SU-DHL-6 (cell line): Measurements from ENCODE around the gene CACTIN.

Experiments
- H2AFZ ChIP-seq: fragments of 200-600 bp; sonication (generic); 2 replicates; pipeline ENCODE4 v1.6.1; 2014; ENCODE audit warnings: low read depth, mild to moderate bottlenecking, moderate library complexity, mixed read lengths, antibody characterized with exemption, low read length; ENCODE audit not compliant: severe bottlenecking
- H3F3A ChIP-seq: fragments of 200-600 bp; shearing (Covaris generic); 2 replicates; pipeline ENCODE4 v1.6.0; 2016; ENCODE audit warnings: antibody characterized with exemption, mild to moderate bottlenecking; ENCODE audit not compliant: insufficient read depth
- H3K27ac ChIP-seq: fragments of 200-600 bp; sonication (generic); 2 replicates; pipeline ENCODE4 v1.5.1; 2016; ENCODE audit warnings: low read depth, mild to moderate bottlenecking, low read length, moderate library complexity, mixed read lengths
- H3K27me3 ChIP-seq: fragments of 200-600 bp; sonication (generic), shearing (Covaris generic); 2 replicates; pipeline ENCODE4 v1.6.0; 2014; ENCODE audit warnings: mild to moderate bottlenecking, low read length
- H3K36me3 ChIP-seq: fragments of 200-600 bp; sonication (generic); 2 replicates; pipeline ENCODE4 v1.6.1; 2014; ENCODE audit warnings: mild to moderate bottlenecking, low read length, mixed read lengths
- H3K4me2 ChIP-seq: fragments of 300-600, 200-600 bp; shearing (Covaris generic), sonication (generic); 2 replicates; pipeline ENCODE4 v1.6.0; 2014; ENCODE audit warnings: low read length, low read depth, mild to moderate bottlenecking; ENCODE audit not compliant: poor library complexity, severe bottlenecking
- H3K4me3 ChIP-seq: fragments of 200-600 bp; sonication (generic); 2 replicates; pipeline ENCODE4 v1.5.1; 2014; ENCODE audit warnings: antibody characterized with exemption, low read length, mild to moderate bottlenecking, mixed read lengths; ENCODE audit not compliant: insufficient read depth, poor library complexity, severe bottlenecking
- H3K79me2 ChIP-seq: fragments of 200-600 bp; sonication (generic); 2 replicates; pipeline ENCODE4 v1.6.1; 2014; ENCODE audit warnings: mild to moderate bottlenecking, low read length, moderate library complexity; ENCODE audit not compliant: insufficient read depth
- H3K9ac ChIP-seq: fragments of 200-600 bp; sonication (generic); 2 replicates; pipeline ENCODE4 v1.7.0; 2014; ENCODE audit warnings: mild to moderate bottlenecking, low read length
- H3K9me2 ChIP-seq: fragments of 200-600 bp; sonication (generic); replicated peaks from 2 replicates; pipeline ENCODE4 v1.6.1; 2014; ENCODE audit warnings: low read length; ENCODE audit not compliant: insufficient read depth
- H3K9me3 ChIP-seq: fragments of 200-600 bp; sonication (generic); 2 replicates; pipeline ENCODE4 v1.6.1; 2014; ENCODE audit warnings: low read length, mixed read lengths; ENCODE audit not compliant: insufficient read depth
- H4K20me1 ChIP-seq: fragments of 200-600 bp; sonication (generic); 2 replicates; pipeline ENCODE4 v1.6.1; 2014; ENCODE audit warnings: low read depth, mild to moderate bottlenecking, antibody characterized with exemption, low read length, moderate library complexity, mixed read lengths
- CTCF ChIP-seq: fragments of 200-600 bp; sonication (generic); IDR thresholded peaks from one replicate; pipeline ENCODE4 v1.5.1; 2017; ENCODE audit warnings: antibody characterized with exemption, mild to moderate bottlenecking, low read length, moderate library complexity; ENCODE audit not compliant: insufficient read depth, poor library complexity, severe bottlenecking
- EZH2phosphoT487 ChIP-seq: fragments of 200-600 bp; sonication (generic), shearing (Covaris generic); conservative IDR thresholded peaks from 2 replicates; pipeline ENCODE4 v1.6.1; 2018; ENCODE audit warnings: mild to moderate bottlenecking, antibody characterized with exemption, low read length, moderate library complexity, mixed read lengths

Gene CACTIN

GRCh38 chr19:3620145-3620816 is 6.3 kb downstream of the CACTIN start:
- TF ChIP-seq EZH2phosphoT487 (no peak), CTCF (no peak)
- H3K27ac ChIP-seq, result no peak overlapping the region
- no peaks in the 10 kb centered on the region for H3F3A ChIP-seq
- H3K4me3 ChIP-seq, result no peak overlapping the region
- H3K9me2 ChIP-seq, result no peaks in the 10 kb centered on the region
- H3K9ac ChIP-seq, result no peak overlapping the region
- no peaks in the 10 kb centered on the region for H4K20me1 ChIP-seq
- H3K79me2 ChIP-seq, result peaks cover 15% of the 10 kb centered on the region
- H3K9me3 ChIP-seq, result no peaks in the 10 kb centered on the region
- H3K27me3 ChIP-seq, result no peaks in the 10 kb centered on the region
- no peak overlapping the region for H2AFZ ChIP-seq
- no peaks in the 10 kb centered on the region for H3K36me3 ChIP-seq
- H3K4me2 ChIP-seq, result no peak overlapping the region

- Histone ChIP-seq H3K27me3 (no peaks in the 10 kb centered on the region), H4K20me1 (no peaks in the 10 kb centered on the region), H3F3A (no peaks in the 10 kb centered on the region), H3K9me3 (no peaks in the 10 kb centered on the region), H3K36me3 (no peaks in the 10 kb centered on the region), H3K4me2 (no peak overlapping the region), H3K79me2 (peaks cover 9% of the 10 kb centered on the region; the same call in 1 of the 2 replicates), H2AFZ (no peak overlapping the region), H3K9me2 (no peaks in the 10 kb centered on the region), H3K9ac (no peak overlapping the region), H3K27ac (no peak overlapping the region), H3K4me3 (no peak overlapping the region)
- no peak for TF ChIP-seq CTCF
- no peak for TF ChIP-seq EZH2phosphoT487
Measured at GRCh38 chr19:3619631-3620012, 7.0 kb downstream of the CACTIN start.

GRCh38 chr19:3618811-3619630 is 7.6 kb downstream of the CACTIN start:
- H3K9me2 ChIP-seq, result no peaks in the 10 kb centered on the region
- H4K20me1 ChIP-seq, result no peaks in the 10 kb centered on the region
- H3K36me3 ChIP-seq, result no peaks in the 10 kb centered on the region

More at GRCh38 chr19:3618811-3619630, 7.6 kb downstream of the CACTIN start:
- Histone ChIP-seq H3K27ac (no peak overlapping the region), H3F3A (no peaks in the 10 kb centered on the region), H3K9ac (no peak overlapping the region), H3K4me2 (no peak overlapping the region), H3K9me3 (no peaks in the 10 kb centered on the region), H3K79me2 (peaks cover 3% of the 10 kb centered on the region; the same call in 1 of the 2 replicates), H3K27me3 (no peaks in the 10 kb centered on the region), H3K4me3 (no peak overlapping the region), H2AFZ (no peak overlapping the region)
- TF ChIP-seq EZH2phosphoT487 (no peak), CTCF (no peak)
